ENCODE results near the gene KRTDAP.
"Not testable (repeated sequence)": the region's sequence is repeated elsewhere in the genome, so short reads cannot be mapped to it uniquely, and the experiment has no call there.

KRTDAP gene

DNA sequence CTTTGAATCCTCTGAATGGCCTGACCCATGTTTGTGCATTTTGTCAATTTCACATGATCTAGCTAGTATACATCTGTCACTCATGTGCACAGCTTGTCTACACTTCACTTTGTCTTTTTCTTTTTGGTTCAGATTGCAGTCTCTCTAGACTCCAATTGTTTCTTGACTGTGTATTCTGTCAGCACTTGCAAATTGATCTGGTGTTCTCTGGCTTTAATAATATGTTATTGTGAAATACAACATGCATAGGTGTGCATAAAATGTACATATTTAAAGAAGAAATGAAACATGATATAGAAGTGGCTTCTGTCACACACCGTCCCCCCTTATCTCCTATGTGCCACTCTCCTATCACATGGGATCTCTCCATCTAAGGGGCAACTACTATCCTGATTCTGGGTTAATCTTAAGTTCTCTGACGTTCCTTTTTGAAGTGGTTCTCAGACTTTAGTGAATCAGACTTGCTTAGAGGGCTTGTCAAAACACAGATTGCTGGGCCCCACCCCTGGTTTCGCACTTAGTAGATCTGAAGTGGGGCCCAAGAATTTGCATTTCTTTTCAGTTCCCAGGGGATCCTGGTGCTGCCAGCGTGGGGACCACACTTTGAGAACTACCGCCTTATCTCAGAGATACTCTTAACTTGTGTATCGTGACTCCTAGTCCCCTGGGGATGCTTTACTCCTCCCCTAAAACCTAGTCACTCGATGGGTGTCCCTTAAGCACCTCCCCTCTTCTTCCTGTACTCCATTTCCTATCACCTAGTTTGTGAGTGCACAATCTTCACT, 5.8 kb downstream of the KRTDAP start:
- DNase-seq (ENCODE audit: low read depth, low spot score) = no peak

- DNase-seq (ENCODE audit: low read depth, low spot score) = no peak
Observed at GRCh38 chr19:35483089-35483488, 7.2 kb downstream of the KRTDAP start.

- no peak for DNase-seq (ENCODE audit: low read depth, low spot score)
Observed at GRCh38 chr19:35478794-35479677, 11.2 kb downstream of the KRTDAP start.

GRCh38 chr19:35476149-35476548, 14.1 kb downstream of the KRTDAP start:
- DNase-seq (ENCODE audit: low read depth, low spot score) = no peak

- not testable (repeated sequence) for DNase-seq (ENCODE audit: low read depth, low spot score)
Observed at GRCh38 chr19:35474594-35474993, 15.7 kb downstream of the KRTDAP start.

DNA sequence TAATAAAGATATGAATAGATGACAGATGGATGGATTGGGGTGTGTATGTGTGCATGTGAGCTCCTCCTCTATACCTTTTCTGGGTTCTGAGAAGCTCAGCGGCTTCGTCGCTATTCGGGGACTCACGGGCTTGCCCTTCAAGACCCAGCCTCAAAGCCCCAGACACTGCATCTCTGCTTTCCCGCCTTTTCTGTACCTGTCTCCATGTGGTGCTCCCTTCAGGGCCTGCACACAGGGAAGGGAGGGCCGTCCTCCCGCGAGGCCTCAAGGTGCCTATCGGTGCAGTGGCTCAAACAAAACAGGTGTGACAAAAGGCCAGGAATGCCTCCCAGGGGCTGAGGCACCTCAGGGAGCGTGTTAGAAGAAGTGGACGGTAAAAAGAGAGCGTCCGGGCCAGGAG, 16.2 kb downstream of the KRTDAP start:
- DNase-seq (ENCODE audit: low read depth, low spot score) = no peak

GRCh38 chr19:35471946-35472345, 18.3 kb downstream of the KRTDAP start:
- DNase-seq (ENCODE audit: low read depth, low spot score) = no peak

DNA sequence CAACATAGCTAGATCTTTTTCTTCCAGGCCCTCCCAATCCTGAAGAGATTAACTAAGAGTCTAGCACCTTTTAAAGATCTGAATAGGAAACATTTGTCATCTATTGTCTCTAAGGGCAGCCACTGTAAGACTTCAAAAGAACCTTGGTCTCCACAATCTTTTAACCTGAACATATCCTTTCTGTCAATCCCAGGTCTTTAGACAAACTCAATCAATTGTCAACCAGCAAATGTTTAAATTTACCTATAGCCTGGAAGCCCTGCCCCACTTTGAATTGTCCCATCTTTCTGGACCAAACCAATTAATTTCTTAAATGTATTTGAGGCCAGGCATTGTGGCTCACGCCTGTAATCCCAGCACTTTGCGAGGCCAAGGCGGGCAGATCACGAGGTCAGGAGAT, 19.2 kb downstream of the KRTDAP start:
- DNase-seq (ENCODE audit: low read depth, low spot score) = not testable (repeated sequence)

DNA sequence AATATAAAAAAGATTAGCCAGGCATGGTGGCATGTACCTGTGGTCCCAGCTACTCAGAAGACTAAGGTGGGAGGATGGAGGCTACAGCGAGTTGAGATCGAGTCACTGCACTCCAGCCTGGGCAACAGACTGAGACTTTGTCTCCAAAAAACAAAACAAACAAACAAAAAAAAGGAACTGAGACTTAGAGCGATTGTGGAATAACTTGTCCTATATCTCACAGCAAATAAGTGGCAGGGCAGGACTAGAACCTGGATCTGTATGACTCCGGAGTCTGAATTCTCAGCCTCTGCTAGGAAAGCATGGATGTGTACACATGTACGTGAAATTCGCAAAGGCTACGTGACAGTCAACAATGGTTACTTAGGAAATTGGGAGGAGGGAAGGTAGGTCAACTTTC, 20.1 kb downstream of the KRTDAP start:
- DNase-seq (ENCODE audit: low read depth, low spot score) = no peak

GRCh38 chr19:35468637-35469036, 21.6 kb downstream of the KRTDAP start:
- DNase-seq (ENCODE audit: low read depth, low spot score) = no peak

DNA sequence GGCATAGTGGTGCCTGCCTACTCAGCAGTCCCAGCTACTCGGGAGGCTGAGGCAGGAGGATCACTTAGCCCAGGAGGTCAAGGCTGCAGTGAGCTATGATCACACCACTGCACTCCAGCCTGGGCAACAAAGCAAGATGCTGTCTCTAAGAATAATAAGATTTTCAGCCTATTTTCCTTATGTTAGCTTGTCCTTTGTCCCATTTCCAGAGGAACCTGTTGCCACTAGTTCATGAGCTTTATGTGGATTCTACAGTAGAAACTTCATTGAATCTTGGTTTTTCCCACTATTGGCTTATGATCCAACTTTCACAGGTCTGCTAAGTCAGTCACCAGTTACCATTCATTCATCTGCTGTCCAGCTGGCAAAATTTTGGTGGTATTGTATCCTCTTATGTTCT, 24.0 kb downstream of the KRTDAP start:
- no peak for DNase-seq (ENCODE audit: low read depth, low spot score)

DNA sequence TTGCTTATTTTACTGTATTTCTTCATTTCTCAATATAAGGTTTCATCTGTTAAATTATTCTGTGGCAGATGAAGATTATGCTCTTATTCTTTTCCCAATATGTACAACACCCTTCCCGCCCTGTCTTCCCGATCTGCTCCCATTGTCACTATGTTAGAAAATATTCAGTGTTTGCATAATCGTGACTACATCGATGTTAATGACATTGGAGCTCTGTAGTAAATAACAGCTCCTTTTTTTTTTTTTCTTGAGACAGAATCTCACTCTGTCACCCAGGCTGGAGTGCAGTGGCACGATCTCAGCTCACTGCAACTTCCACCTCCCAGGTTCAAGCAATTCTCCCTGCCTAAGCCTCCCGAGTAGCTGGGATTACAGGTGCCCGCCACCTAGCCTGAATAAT, 27.3 kb downstream of the KRTDAP start:
- DNase-seq (ENCODE audit: low read depth, low spot score) = not testable (repeated sequence)

DNA sequence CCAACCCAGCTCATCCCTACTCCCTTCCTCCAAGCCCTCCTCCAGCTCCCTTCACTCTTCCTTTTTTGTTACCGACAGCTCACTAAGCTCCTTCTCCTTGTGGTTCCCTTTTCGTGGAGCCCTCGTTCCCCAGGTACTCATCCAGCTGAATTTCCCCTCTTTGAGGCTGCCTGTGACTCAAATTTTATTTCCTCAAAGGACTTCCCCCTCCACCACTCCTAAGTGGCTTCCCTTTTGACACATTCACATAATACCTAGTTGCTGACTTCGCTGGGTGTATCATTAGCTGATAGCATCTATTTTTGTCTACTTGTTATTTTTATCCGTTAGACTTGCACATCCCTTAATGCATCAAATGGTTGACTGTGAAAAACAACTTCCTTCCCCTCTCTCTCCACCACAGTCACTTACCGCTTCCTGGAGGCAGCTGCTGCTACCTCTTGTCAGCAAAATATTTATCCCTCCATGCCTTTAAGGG, 27.7 kb downstream of the KRTDAP start:
- DNase-seq (ENCODE audit: low read depth, low spot score) = no peak

DNA sequence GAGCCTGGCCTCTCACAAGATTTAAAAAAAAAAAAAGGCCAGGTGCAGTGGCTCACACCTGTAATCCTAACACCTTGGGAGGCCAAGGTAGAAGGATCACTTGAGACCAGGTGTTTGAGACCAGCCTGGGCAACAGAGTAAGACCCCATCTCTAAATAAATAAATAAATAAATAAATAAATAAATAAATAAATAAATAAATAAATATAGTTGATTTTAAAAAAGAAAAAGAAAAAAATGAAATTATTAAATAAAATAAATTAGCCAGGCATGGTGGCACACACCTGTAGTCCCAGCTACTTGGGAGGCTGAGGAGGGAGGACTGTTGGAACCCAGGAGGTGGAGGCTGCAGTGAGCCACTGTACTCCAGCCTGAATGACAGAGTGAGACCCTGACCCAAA, 28.5 kb downstream of the KRTDAP start:
- DNase-seq (ENCODE audit: low read depth, low spot score) = not testable (repeated sequence)

DNA sequence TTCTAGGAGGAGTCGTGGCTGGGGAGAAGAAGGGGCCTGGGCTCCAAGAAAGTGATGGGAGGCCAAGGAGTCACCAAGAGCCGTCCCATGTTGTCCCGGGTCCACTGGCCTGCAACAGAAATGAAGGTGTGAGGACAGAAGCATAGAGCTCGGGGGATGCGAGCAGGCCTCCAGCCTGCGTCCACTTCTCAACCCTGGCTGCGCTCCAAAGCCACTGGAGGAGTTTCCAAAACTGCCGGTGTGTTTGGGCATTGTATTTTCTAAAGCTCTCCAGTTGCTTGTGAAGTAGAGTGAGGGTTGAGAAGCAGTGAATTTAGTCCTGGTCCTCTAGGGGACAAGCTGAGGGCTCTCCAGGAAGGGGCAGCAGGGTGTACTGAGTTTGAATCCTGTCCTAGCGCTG, 29.2 kb downstream of the KRTDAP start:
- no peak for DNase-seq (ENCODE audit: low read depth, low spot score)

- no peak for DNase-seq (ENCODE audit: low read depth, low spot score)
Observed at GRCh38 chr19:35460608-35461007, 29.7 kb downstream of the KRTDAP start.

DNA sequence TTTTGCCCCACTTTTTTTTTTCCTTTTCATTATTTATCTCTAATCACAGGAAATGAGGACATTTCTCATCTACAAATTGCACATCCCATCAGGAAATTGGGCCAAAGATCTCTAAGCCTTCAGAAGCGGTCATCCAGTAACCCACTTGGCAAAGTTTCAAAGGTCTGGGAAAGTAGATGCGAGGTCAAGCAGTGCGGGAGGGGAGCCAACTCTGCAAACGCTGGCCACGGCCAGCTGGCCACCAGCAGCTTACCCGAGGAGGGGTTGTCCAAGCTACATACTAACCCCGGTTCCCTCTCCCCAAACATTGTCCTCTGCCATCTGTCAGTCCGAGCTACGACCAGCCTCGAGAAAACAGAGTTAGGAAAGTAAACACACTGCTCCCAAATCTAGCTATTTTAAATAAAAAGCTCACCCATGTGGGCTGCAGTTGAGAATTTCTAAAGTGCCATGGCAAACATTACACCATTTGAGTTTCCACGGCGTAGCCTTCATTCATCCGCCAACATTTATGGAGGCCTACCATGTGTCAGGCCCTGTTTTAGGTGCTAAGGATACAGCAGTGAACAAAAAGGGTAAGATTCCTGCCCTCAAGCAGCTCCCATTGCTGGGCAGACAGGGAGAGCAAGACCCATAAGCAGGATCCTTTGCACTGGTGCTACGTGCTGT, 30.7 kb downstream of the KRTDAP start:
- DNase-seq (ENCODE audit: low read depth, low spot score) = no peak

DNA sequence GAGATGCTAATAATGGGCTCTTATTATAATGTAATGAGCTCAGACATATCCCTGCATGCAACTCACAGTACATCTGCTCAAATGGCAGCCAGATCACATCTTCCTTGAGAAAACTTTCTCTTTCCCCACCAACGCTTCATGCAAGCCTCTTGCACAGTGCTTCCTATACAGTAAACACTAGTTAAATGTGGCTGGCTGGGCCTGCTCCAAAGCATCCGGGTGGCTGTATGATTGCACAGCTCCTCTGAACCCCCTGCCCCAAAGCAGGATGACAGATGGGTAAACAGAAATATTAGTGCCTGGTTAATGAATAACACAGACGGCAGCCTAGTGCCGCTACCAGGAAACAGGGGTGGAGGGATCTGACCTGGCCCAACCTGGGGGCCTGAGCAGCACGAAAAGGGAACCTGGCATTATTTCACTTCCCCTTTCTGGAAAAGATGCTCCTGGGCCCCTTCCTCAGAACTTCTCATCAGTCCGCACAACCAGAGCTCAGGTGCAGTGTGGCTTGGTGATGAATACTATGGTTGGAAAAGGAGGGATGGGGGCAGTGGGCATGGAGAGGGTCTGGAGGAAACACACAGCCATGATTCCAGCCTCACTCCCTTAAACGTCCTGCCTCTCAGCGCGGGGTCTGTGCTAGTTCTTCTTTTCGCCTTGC, 31.4 kb downstream of the KRTDAP start:
- no peak for DNase-seq (ENCODE audit: low read depth, low spot score)

- no peak for DNase-seq (ENCODE audit: low read depth, low spot score)
Observed at GRCh38 chr19:35458192-35458591, 32.1 kb downstream of the KRTDAP start.

GRCh38 chr19:35457173-35457572, 33.1 kb downstream of the KRTDAP start:
- DNase-seq (ENCODE audit: low read depth, low spot score) = no peak

DNA sequence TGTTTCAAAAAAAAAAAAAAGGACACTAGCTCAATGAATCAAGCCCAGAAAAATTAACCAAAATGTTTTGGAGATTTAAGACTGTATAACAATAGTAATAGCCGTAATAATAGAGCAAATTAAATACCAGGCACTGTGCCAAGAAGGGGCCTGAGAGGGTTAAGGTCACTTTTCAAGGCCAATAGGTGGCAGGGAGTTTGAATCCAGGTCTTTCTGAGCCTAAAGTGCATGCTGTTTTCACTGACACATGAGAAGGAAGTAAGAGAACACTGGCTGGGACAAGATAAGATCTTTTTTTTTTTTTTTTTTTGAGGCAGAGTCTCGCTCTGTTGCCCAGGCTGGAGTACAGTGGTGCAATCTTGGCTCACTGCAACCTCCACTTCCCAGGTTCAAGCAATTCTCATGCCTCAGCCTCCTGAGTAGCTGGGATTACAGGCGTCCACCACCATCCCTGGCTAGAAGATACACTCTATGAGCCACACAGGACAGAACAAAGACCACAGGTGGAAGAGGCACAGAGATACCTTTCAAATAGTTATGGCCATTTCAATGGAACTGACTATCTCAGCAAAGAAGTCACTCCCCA, 34.6 kb downstream of the KRTDAP start:
- DNase-seq (ENCODE audit: low read depth, low spot score) = no peak

Data from smooth muscle cell of the brain vasculature (primary cell).